ENCODE data around the gene RFPL4A. TPM values are rescaled to one million over a fixed set of nuclear protein-coding genes. Genes with fewer than 3 reads are reported as not detected.

RFPL4A gene
- total and polyA plus RNA-seq, 2 of the 8 experiments (the other 6 are each of a cell fraction or from before 2014, with no cell fraction given), result not detected

GRCh38 chr19:55811340-55811739 is 52.4 kb downstream of the RFPL4A start:
- no peak for DNase-seq (ENCODE audit: low read depth in 1 of 2, low spot score in 2 of 2)
- H3K36me3 ChIP-seq (ENCODE audit: control insufficient read depth in 2 of 4, insufficient read depth in 4 of 4, low read length in 3 of 4), result no peaks in the 10 kb centered on the region
- H4K20me1 ChIP-seq (replicated peaks in 1 of 2; ENCODE audit: control insufficient read depth in 1 of 2, insufficient read depth in 2 of 2, low read length in 2 of 2), result no peaks in the 10 kb centered on the region
- H4K91ac ChIP-seq (replicated peaks; ENCODE audit: insufficient read length, low read length), result no peak overlapping the region
- no peak overlapping the region for H3K23ac ChIP-seq (ENCODE audit: insufficient read length)
- no peak overlapping the region for H3K27ac ChIP-seq (ENCODE audit: low read depth, low read length)
- no peaks in the 10 kb centered on the region for H3K79me1 ChIP-seq (ENCODE audit: low read depth, low read length)
- no peak overlapping the region for H2BK15ac ChIP-seq (ENCODE audit: low read length)
- H3K79me2 ChIP-seq (ENCODE audit: control insufficient read depth in 1 of 2, insufficient read depth in 2 of 2, low read length in 2 of 2), result no peaks in the 10 kb centered on the region
- no peak overlapping the region for H2AK5ac ChIP-seq (ENCODE audit: low read depth, low read length)
- FAIRE-seq, result no peak
- no peaks in the 10 kb centered on the region for H3K23me2 ChIP-seq (ENCODE audit: low read depth, low read length)
- WGBS, 2 experiments (ENCODE audit: extremely low coverage in 1 of 2, insufficient coverage in 1 of 2, insufficient read length in 1 of 2, insufficient replicate concordance in 2 of 2, low coverage in 1 of 2, low lambda C conversion rate in 2 of 2, missing lambda C conversion rate in 1 of 2), result 75% methylated on average over 3 of the region's 3 CpGs; no CpG with 5 or more reads in 1 of the 2 experiments
- no peak overlapping the region for H3K4ac ChIP-seq (replicated peaks; ENCODE audit: insufficient read length, low read depth, low read length)
- H3K14ac ChIP-seq (ENCODE audit: insufficient read length), result no peak overlapping the region
- no peak overlapping the region for H4K8ac ChIP-seq (ENCODE audit: extremely low read depth, insufficient read depth, low read length)
- ChIA-PET POLR2A (ENCODE audit: partially characterized antibody) (no interaction called here), CTCF (ENCODE audit: partially characterized antibody) (interaction anchor here (0.9 kb wide), 1 partner anchor 80 kb away, joined by 3 read pairs; no protein-coding TSS in a partner anchor)
- no peaks in the 10 kb centered on the region for H3K4me1 ChIP-seq (replicated peaks in 1 of 4; ENCODE audit: control insufficient read depth in 3 of 4, insufficient read depth in 4 of 4, low read length in 3 of 4)
- H2BK12ac ChIP-seq (ENCODE audit: low read depth, low read length), result no peak overlapping the region
- H3K9me3 ChIP-seq (ENCODE audit: insufficient read depth in 2 of 2, low read depth in 1 of 2, low read length in 1 of 2), result peaks cover 79 to 80% of the 10 kb centered on the region in 2 experiments
- H2BK120ac ChIP-seq (replicated peaks; ENCODE audit: low read depth, low read length), result no peak overlapping the region
- H3K4me3 ChIP-seq (ENCODE audit: extremely low read depth in 1 of 4, insufficient read depth in 2 of 4, low read depth in 3 of 4, low read length in 4 of 4), result no peak overlapping the region
- H2AFZ ChIP-seq (ENCODE audit: low read length), result no peak overlapping the region
- no peak overlapping the region for H3K9ac ChIP-seq (replicated peaks in 1 of 4; ENCODE audit: extremely low read depth in 1 of 4, low read depth in 3 of 4, low read length in 3 of 4)
- H2BK5ac ChIP-seq (ENCODE audit: low read depth, low read length), result no peak overlapping the region
- no peak overlapping the region for H2BK20ac ChIP-seq (ENCODE audit: low read length)
- no peak overlapping the region for H3K18ac ChIP-seq (ENCODE audit: extremely low read depth, low read length)
- TF ChIP-seq SIN3A (conservative IDR thresholded peaks at IDR 0.05 in 1 of 2, IDR thresholded peaks at IDR 0.05 in 1 of 2; ENCODE audit: low read depth in 1 of 2, low read length in 2 of 2) (no peak), NANOG (IDR thresholded peaks at IDR 0.05; ENCODE audit: insufficient read depth, low read depth, low read length, poor library complexity, severe bottlenecking) (no peak), RNF2 (IDR thresholded peaks at IDR 0.05; ENCODE audit: borderline replicate concordance, low read depth, low read length, missing control alignments, poor library complexity, severe bottlenecking) (no peak), GTF2F1 (IDR thresholded peaks at IDR 0.05; ENCODE audit: borderline replicate concordance, low read depth, low read length) (no peak), TAF7 (optimal IDR thresholded peaks at IDR 0.05; ENCODE audit: borderline replicate concordance, low read depth, low read length) (no peak), GABPA (IDR thresholded peaks at IDR 0.05; ENCODE audit: borderline replicate concordance, insufficient read depth, low read length) (no peak)
- H3K4me2 ChIP-seq (ENCODE audit: insufficient read depth in 1 of 2, low read depth in 2 of 2, low read length in 2 of 2), result no peak overlapping the region
- no peak overlapping the region for H4K5ac ChIP-seq (ENCODE audit: insufficient read length, low read depth, low read length)
- no peak overlapping the region for H3K56ac ChIP-seq (replicated peaks; ENCODE audit: insufficient read length, low read depth, low read length)
- no peaks in the 10 kb centered on the region for H3K27me3 ChIP-seq (replicated peaks in 1 of 4; ENCODE audit: control insufficient read depth in 3 of 4, extremely low read depth in 1 of 4, insufficient read depth in 3 of 4, low read length in 3 of 4)

Measured in H1 (cell line).